NOMO-1 treated with dmso at 0.1 percent for 144 hours (cell line): ENCODE data around the gene HRH1.

Source experiments
- DNase-seq: peaks from one replicate; lab custom pipeline; 2025; ENCODE audit not compliant: unreplicated experiment; lab: John Stamatoyannopoulos, UW

The HRH1 gene

GRCh38 chr3:11306817-11307589, 152.7 kb downstream of the HRH1 start:
- DNase-seq, result no peak

- DNase-seq, result no peak
Measured at GRCh38 chr3:11307830-11308432, 153.6 kb downstream of the HRH1 start.

- no peak for DNase-seq
Measured at GRCh38 chr3:11310258-11310657, 156.0 kb downstream of the HRH1 start.

GRCh38 chr3:11312166-11312565, 157.9 kb downstream of the HRH1 start:
- no peak for DNase-seq
